C1 segment of cervical spinal cord (tissue), 14 donors: Measurements from ENCODE around the gene TLK2.
"Not testable (repeated sequence)": the region's sequence is repeated elsewhere in the genome, so short reads cannot be mapped to it uniquely, and the experiment has no call there.

ENCODE experiments used
- DNase-seq, 14 donors: peaks; one replicate each; lab custom pipeline; 2025; lab: John Stamatoyannopoulos, UW

Gene TLK2

DNA sequence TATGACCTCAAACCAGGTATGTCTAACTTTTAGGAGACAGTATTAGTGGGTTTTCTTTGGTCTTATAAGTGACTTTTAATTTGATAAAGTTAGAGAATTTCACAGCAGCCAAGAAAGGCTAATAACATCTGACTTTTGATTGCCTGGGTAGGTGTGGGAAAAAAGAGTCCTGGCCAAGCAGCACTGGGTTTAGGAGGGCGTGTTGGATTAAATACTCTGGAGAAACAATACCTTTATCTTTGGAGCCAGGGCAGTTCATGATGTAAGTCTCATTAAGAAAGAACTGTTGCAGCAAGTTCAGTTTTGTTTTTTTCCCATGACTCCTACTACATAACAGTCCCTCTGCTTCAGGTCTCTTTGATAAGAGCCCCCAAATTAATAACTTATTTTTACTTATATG, 122.2 kb downstream of the TLK2 start:
- no peak for DNase-seq

DNA sequence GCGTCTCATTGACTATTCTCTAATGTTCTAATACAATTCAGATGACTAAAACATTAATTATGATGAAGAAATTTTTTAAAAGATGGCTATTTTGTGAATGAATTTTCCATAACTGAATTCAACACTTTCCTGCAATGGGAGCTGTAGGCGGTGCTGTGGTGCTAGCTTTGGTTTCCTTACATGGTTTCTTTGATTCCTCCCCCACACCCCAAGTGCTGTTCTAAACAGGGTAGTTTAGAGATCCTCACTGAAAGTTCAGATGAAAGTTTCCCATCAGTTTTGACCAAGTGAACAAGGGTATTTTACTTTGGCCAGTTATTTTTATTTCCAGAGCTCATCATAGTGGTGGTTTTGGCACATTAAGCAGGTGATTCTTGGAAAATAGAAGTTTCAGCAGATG, 122.8 kb downstream of the TLK2 start:
- DNase-seq, result no peak

DNA sequence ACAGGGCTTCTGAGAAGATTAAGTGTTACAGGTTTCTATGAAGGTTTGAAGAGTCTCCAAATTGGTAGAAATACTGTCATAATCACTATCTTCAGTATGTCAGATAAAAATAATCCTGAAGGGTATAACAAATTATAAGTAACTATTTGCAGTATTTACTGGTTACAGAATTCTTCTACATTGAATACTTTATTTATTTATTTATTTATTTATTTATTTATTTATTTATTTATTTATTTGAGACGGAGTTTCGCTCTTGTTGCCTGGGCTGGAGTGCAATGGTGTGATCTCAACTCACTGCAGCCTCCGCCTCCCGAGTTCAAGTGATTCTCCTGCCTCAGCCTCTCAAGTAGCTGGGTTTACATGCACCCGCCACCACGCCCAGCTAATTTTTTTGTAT, 125.2 kb downstream of the TLK2 start:
- DNase-seq, result not testable (repeated sequence)

DNA sequence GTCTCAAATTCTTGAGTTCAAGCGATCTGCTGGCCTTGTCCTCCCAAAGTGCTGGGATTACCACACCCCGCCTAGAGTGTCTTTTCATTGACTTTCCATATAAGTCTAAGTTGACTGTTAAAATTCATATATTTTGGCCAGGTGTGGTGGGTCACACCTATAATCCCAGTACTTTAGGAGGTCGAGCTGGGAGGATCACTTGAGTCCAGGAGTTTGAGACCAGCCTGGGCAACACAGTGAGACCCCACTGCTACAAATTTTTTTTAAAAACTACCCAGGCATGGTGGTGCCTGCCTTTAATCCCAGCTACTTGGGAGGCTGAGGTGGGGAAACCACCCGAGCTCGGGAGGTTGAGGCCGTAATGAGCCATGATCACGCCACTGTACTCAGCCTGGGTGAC, 127.0 kb downstream of the TLK2 start:
- no peak for DNase-seq

DNA sequence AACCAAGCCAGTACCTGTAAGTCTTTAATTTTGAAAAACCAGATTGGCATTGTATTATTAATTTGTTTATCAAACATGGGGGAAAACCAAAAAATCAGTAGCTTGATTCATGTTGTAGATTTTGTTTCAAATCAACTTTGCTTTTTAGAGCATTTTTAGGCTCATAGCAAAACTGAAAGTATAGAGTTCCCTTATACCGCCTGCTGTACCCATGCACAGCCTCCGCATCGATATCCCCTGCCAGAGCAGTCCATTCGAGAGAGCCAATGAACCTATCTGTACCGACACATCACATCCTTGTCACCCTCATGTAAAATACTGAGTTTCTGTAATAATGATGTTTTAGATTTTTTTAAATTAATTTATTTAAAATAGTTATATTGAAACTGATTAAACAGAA, 132.7 kb downstream of the TLK2 start:
- no peak for DNase-seq

DNA sequence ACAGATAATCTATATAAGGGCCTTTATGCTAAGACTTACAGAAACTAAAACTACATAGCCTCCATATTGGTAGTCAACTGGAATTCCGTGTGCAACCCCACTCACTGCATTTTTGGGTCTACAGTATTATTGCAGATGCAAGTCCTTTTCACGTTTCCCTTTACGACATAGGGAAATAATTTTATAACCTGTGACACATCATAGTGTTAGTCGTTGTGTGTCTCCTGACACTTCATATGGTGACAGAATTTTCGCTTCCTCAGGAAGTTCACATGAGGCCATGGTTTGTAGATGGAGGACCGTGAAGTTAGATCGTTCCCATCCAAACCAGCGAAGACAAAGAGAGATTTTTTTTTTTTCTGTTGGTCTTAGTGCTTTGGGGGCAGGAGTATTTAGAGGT, 133.1 kb downstream of the TLK2 start:
- DNase-seq, result no peak

DNA sequence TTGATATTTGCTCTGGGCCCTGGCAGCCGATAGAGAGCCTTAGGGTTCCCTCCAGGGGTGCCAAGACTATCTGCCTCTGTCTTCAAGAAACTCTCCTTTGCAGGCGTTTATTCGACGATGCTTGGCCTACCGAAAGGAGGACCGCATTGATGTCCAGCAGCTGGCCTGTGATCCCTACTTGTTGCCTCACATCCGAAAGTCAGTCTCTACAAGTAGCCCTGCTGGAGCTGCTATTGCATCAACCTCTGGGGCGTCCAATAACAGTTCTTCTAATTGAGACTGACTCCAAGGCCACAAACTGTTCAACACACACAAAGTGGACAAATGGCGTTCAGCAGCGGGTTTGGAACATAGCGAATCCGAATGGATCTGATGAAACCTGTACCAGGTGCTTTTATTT, 133.7 kb downstream of the TLK2 start:
- not testable (repeated sequence) for DNase-seq

DNA sequence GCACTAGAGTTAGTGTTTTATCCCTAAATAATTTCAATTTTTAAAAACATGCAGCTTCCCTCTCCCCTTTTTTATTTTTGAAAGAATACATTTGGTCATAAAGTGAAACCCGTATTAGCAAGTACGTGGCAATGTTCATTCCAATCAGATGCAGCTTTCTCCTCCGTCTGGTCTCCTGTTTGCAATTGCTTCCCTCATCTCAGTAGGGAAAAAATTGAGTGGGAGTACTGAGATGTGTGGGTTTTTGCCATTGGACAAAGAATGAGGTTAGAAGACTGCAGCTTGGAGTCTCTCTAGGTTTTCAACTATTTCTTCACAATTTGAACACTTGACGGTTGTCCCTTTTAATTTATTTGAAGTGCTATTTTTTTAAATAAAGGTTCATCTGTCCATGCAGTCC, 134.5 kb downstream of the TLK2 start:
- DNase-seq, result not testable (repeated sequence)

DNA sequence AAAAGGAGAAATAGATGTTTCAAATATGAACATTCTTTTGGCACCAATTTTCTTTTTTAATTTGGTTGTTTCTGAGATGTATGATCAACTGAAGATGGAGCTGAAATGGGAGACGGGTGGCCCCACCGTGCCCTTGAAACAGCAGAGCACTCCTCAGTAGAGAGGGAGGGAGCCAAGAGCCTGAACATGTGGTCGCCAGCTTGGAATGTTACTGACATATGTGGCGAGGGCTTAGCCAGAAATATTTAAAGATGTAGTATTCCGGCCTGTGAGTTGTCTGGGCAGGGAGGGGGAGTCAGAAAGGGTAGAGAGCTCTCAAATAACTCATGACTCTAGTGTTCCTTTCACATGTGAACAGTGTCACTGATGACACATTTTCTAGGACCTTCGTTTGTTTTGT, 135.5 kb downstream of the TLK2 start:
- no peak for DNase-seq

DNA sequence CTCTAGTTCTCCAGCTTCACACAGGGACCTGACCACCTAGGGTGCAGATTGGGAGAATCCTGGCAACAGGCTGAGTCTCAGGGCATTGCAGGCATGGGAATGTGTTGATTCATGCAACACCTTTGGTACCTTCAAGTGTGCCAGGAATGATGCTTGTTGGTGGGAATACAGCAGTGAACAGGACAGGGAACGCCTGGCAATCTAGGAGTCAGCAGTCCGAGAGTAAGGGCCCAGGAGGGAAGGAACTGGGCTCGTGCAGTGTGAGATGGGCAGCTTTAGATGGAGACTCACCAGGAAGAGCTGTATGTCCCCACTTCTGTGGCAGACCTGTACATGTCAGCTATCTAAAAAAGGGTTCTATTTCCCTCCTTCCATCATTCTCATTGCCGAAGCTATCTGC, 136.9 kb downstream of the TLK2 start:
- no peak for DNase-seq

DNA sequence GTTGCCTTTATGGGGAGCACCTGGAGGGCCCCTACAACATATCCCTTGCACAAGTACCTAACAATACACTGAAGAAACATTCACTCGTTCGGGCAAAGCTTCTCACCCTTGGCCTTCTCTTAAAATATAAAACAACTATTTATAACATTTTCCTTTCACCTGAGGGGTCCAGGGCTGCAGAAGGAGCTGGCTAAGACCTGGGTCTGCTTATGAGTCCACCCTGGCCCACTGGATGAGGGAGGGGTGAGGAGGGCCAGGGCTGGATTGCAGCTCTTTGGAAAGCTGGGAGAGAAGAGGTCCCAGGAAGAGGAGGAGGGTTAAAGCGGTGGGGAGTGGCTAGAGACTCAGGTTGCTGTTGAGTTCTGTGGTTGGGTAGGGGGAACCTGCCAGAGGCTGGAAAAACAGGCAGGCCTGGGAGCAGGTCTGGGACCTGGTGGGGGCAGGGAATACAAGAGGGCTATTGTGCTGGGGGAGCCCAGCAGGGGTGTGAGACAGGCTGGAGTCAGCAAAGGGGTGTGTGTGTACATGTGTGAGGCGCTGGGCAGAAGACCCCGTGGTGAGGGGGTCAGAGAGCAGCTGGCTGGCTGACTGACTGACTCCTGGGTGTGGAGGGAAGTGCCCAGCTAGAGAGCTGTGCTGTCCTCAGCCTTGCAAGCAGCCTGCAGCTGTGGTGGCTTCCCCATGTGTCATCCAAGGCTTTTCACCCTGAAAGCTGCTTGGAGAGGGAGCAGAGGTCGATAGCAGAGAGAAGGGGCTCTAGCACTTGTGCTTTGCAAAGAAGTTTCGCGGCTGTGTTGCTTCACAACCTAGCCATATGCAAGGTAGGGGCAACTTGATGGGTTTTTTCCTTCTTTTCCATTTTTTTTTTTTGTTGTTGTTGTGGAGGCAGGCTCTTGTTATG, 138.6 kb downstream of the TLK2 start:
- DNase-seq, result no peak

DNA sequence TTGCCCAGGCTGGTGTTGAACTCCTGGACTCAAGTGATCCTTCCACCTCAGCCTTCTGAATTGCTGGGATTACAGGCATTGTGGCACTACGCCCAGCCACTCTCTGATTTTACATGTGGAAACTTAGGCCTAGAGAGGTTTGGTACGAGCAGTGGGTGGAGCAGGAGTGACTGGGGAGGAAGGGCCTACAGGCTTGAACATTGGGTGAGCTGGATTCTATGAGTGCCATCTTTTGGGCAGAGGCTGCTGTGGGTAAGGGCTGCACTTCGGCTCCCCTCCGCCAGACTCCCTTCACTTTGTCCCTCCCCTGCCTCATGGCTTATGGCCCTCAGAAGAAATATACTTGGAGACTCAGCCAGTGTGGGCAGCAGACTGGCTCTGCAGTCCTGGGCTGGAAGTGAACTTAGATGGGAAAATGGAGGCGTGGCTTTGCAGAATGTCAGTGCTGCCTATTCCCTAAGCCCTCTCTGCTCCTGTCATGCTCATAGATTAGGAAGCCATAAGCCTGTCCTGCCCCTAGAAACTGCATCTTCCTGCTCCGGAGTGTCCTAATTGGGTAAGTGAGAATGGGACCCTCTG, 139.4 kb downstream of the TLK2 start:
- DNase-seq, result no peak

DNA sequence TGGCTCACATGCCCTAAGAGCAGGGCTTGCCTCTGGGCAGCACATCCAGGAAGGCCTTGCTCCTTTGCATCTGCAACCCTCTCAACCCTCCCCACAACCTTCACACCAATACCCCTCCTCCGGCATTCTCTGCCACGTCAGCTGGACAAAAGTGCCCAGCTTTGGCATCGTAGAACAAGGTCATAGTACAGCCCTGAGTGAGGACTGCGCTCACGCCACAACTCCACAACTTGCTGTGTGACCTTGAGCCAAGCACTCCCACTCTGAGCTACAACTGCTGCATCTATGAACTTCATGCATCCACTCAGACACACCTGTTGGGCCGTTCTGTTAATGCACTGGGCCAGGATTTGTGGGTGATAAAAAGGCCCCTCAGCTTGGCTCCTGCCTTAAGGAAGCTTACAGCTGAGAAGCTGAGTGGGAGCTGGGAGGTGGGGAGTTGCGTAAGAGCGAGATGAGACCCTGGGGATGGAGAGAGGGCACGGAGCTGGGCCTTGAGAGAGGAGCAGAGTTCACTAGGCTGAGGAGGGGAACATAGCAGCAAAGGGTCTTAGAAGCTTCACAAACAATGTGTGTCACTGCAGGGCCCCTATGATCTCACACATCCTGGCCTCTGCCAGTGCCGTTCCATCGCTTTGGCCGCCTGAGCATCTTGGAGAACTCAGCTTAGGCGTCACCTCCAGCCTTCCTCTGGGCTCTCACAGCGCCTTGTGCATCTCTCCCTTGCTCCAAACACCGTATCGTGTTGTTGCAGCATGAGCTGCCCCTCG, 140.2 kb downstream of the TLK2 start:
- no peak for DNase-seq

DNA sequence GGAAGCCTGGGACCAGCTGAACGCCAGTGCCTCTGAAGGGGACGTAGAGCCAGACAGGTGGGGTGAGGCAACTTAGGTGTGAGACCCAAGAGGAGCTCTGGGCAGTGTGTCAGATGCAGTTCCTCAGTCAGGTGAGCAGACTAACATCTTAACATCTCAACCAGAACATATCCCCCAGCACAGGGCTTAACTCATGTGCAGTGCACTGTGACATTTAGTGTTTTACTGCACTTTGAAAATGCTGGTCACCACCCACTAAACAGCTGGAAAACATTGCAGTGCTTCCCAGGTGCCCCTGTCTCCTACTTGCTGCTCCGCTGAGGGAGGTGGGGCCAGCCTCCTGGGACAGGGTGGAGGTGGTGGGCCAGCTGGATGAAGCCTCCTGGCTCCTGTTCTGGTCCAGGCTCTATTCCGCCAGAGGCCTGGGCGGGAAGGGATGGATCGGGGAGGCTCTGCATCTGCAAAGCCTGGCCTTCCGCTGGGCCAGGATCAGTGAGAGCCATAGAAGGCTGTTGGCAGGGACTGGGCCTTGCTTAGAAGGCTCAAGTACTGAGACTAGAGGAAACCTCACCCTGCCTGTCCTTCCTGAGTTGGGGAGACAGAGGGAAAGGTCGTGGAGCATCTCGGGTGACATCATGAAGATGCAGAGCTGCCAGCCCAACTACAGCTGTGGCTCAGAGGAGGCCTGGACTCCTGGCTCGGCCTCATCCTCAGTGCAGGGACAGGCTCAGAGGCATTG, 141.0 kb downstream of the TLK2 start:
- DNase-seq, result no peak

DNA sequence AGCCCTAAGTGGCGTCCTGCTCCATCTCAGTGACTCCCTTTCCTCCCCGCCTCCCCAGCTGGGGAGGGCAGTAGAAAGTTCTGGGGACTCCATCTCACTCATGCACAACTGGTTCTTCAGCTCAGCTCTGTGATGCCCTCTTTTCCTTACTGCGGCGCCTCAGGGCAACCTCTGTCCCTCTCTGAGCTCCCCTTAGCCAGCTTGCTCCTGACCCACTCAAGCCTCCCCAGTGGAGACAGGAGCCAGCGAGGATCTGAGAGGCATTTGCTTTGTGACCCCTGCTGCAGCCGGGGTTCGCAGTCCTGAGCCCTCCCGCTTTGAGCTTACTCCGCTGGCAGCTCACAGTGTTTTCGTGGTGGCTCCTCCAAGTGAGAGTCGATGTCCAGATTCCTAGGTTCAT, 142.6 kb downstream of the TLK2 start:
- no peak for DNase-seq

DNA sequence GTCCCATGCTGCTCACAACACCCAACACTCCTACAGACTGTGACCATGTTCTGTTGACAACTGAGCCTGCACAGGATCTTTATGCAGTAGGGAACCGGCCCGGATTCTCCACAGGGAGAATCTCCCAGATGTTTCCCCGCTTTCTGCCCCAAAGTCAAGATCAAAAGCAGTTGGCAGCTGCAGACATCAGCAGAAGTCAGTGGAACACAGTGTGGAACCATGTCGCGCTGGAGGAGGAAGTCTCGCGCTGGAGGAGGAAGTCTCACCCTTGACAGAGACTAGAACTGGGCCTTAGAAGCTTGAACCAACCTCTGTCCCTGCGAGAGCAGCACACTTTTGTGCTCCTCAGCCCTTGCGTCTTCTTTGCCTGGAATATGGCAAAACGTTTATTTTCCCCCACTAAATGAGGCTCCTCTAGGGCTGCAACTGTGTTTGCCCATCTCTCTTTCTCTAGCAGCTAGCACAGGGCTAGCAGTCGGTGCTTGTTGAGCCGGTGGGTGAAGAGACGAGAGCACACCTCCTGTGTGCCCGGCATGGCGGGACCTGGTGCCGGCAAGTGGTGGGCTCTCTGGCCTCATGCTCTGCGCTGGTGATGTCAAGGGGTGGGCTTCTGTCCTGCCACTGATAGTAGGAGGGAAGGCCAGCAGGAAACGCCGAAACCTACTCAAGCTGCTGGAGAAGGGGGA, 146.7 kb downstream of the TLK2 start:
- no peak for DNase-seq

DNA sequence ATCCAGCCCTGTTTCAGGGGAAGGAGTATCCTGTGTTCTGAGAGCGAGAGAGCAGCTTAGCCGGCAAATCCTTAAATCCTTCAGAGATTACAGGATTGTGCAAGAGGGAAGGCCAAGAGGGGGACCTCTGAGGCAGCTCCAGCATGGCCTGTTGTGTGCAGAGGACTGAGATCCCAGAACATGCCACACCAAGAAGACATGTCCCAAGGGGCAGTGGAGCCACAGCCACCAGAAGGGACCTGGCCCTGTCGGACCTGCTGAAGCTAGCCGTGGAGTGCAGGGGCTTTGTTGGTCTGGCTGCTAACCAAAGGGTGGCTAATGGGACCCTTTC, 147.2 kb downstream of the TLK2 start:
- DNase-seq, result no peak

DNA sequence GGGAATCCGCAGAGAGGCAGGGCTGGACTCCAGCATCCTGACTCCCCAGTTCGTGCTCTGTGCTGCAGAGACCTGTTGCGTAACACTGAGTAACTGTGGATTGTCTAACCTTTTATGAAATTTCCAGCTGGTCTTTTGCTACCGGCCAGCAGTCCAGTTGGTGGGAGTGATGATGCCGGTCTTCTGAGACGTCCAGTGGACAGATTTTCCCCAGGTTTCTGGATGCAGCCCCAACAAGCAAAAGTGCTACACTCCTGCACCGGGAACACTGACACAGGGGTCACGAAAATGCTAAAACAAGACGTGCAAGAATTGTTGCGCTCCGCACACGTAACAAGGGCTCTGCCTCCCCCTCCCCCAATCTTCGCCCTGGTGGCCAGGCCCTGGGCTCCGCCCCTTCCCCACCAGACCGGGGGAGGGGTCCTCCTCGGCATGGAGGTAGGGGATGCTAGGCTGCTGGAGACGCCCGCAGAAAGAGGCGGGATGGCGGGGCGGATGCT, 148.1 kb downstream of the TLK2 start:
- DNase-seq, result peak in 3 of 14 donors; percentile 40 to 42 (median 40)

DNA sequence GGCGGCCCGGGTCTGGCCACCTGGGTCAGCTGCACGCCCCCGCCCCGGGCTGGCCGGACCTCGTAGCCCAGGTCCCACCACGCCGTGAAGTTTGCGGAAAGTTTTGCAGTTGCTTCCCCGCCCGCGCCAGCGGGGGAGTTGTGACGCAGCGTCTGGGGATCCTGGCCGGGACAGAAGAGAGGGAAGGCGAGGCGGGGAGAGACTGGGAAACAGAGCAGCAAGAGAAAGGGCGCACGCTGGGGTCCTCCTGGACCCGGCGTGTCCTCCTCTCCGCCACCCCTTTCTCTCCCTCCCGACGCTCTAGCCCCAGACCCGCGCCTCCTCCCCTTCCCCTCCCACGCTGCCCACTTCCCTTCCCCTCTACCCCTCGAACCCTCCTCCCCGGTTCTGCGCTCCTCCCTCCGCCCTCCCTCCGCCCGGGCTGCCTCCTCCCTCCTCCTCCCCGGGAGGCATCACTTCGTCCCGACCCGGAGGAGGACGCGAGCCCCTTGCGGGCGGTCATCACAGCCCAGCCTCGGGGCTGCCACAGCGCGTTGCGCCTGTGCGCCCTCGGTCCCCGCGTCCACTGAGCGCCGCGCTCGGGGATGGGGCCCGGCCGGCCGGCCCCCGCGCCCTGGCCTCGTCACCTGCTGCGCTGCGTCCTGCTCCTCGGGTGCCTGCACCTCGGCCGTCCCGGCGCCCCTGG, 148.7 kb downstream of the TLK2 start, which contains the start of gene MRC2:
Gene MRC2 (plus strand): TSS at position 452 of the 685 bp plus-strand sequence. CDS start 133 bp downstream, at position 585.
- DNase-seq, result peak in 7 of 14 donors; percentile 24 to 75 (median 50)

DNA sequence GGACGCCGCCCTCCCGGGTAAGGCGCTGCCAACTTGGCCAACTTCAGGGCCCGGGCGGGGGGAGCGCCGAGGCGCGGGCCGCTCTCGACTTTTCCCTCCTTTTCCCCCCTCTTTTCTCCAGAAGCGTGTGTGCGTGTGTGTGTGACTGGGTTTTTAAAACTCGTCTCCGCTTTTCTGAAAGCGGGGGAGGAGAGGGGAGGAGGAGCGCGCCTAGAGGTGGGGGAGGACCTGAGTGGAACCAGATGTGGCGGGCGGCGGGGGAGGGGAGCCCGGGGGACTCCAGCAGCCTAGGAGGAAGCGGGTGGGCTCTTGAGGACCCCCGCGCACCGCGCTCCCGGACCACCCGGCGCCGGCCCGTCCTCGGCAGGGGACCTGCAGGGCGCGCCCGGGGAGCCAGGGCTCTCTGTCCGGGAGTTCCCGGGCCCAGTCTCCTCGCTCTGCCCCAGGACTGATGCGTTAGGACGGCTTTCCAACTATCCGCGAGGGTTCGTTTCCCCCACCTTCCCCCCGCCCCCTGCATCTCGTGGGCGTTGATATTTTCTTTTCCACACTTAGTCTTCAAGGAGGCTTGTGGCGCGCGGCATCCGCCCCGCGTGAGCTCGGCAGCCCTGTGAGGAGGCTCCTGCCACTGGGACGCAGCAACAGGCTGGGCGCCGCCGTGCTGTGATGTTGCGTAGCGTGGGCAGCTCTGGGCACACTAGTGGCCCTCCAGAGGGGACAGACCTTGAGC, 149.4 kb downstream of the TLK2 start:
- peak in 6 of 14 donors; percentile 22 to 70 (median 38) for DNase-seq
